Jurkat, Clone E6-1 (cell line): Measurements from ENCODE around the gene GBP5.
"Not testable (repeated sequence)": the region's sequence is repeated elsewhere in the genome, so short reads cannot be mapped to it uniquely, and the experiment has no call there.

Experiments
- DNase-seq: peaks from one replicate; pipeline ENCODE4 v3.0.0-alpha.2; 2011; ENCODE audit warnings: low read depth, low spot score
- H3K4me3 ChIP-seq: 2 replicates; pipeline ENCODE4 v1.5.1; 2011; ENCODE audit warnings: mild to moderate bottlenecking, low read length, control low read depth, moderate library complexity

The GBP5 gene

GRCh38 chr1:89286549-89287180 is 14.0 kb upstream of the GBP5 start:
- peak; percentile 17 for DNase-seq
- no peak overlapping the region for H3K4me3 ChIP-seq

GRCh38 chr1:89285745-89286380 is 13.2 kb upstream of the GBP5 start:
- DNase-seq = no peak
- no peak overlapping the region for H3K4me3 ChIP-seq

GRCh38 chr1:89284078-89284763 is 11.6 kb upstream of the GBP5 start:
- not testable (repeated sequence) for H3K4me3 ChIP-seq

GRCh38 chr1:89280766-89281165 is 8.1 kb upstream of the GBP5 start:
- no peak for DNase-seq
- H3K4me3 ChIP-seq = no peak overlapping the region

More at GRCh38 chr1:89284078-89284763, 11.6 kb upstream of the GBP5 start:
- not testable (repeated sequence) for DNase-seq

- peak; percentile 39 for DNase-seq
- no peak overlapping the region for H3K4me3 ChIP-seq
Measured at GRCh38 chr1:89279011-89279466, 6.4 kb upstream of the GBP5 start.

GRCh38 chr1:89277725-89278124 is 5.1 kb upstream of the GBP5 start:
- H3K4me3 ChIP-seq = no peak overlapping the region
- DNase-seq = no peak

GRCh38 chr1:89276690-89277089 is 4.0 kb upstream of the GBP5 start:
- DNase-seq = no peak
- no peak overlapping the region for H3K4me3 ChIP-seq

- no peak for DNase-seq
- H3K4me3 ChIP-seq = no peak overlapping the region
Measured at GRCh38 chr1:89274411-89274857, 1.8 kb upstream of the GBP5 start.

- no peak for DNase-seq
Measured at GRCh38 chr1:89273324-89273778, 691 bp upstream of the GBP5 start.

GRCh38 chr1:89271341-89272015 is 1.2 kb downstream of the GBP5 start:
- no peak for DNase-seq
- no peak overlapping the region for H3K4me3 ChIP-seq

More at GRCh38 chr1:89273324-89273778, 691 bp upstream of the GBP5 start:
- H3K4me3 ChIP-seq = no peak overlapping the region

- no peak overlapping the region for H3K4me3 ChIP-seq
- no peak for DNase-seq
Measured at GRCh38 chr1:89270423-89270822, 2.2 kb downstream of the GBP5 start.

- no peak overlapping the region for H3K4me3 ChIP-seq
- DNase-seq = no peak
Measured at GRCh38 chr1:89269277-89269676, 3.4 kb downstream of the GBP5 start.

- no peak for DNase-seq
- no peak overlapping the region for H3K4me3 ChIP-seq
Measured at GRCh38 chr1:89262643-89263042, 10.0 kb downstream of the GBP5 start.

GRCh38 chr1:89261926-89262515 is 10.6 kb downstream of the GBP5 start:
- DNase-seq = no peak

GRCh38 chr1:89260566-89261255 is 11.9 kb downstream of the GBP5 start:
- H3K4me3 ChIP-seq = no peak overlapping the region
- no peak for DNase-seq

More at GRCh38 chr1:89261926-89262515, 10.6 kb downstream of the GBP5 start:
- H3K4me3 ChIP-seq = no peak overlapping the region

- no peak for DNase-seq
- peak overlapping the region; percentile 9 for H3K4me3 ChIP-seq
Measured at GRCh38 chr1:89260042-89260441, 12.6 kb downstream of the GBP5 start.

GRCh38 chr1:89259283-89259971 is 13.2 kb downstream of the GBP5 start:
- peak; percentile 88 for DNase-seq
- H3K4me3 ChIP-seq = peak overlapping the region; percentile 9

- H3K4me3 ChIP-seq = no peak overlapping the region
- DNase-seq = peak; percentile 27
Measured at GRCh38 chr1:89257041-89257440, 15.6 kb downstream of the GBP5 start.
